ENCODE data around the gene RALGDS. TPM values are rescaled to one million over a fixed set of nuclear protein-coding genes. Genes with fewer than 3 reads are reported as not detected.
A peak's percentile ranks its signal among the peaks of the same experiment; 100 is the strongest.

The RALGDS gene
- polyA plus RNA-seq, 1 donor, result 56.8 TPM

- DNase-seq, result no peak
These were observed 70.3 kb downstream of the RALGDS start for GRCh38 chr9:133050781-133051180.

- peak; percentile 33 for DNase-seq
These were observed 70.9 kb downstream of the RALGDS start for GRCh38 chr9:133050142-133050541.

GRCh38 chr9:133049043-133049442, 72.0 kb downstream of the RALGDS start:
- DNase-seq, result no peak

- no peak for DNase-seq
These were observed 72.4 kb downstream of the RALGDS start for GRCh38 chr9:133048595-133048994.

Other genes starting within 250 kb of the RALGDS start
- 0.48 TPM for gene AK8, start 243.0 kb downstream of the RALGDS start, polyA plus RNA-seq (ENCODE audit: insufficient read length)
- 3.3 TPM for gene SPACA9, start 242.3 kb downstream of the RALGDS start, polyA plus RNA-seq (ENCODE audit: insufficient read length)
- gene TSC1, start 176.6 kb downstream of the RALGDS start, polyA plus RNA-seq (ENCODE audit: insufficient read length), result 36.1 TPM
- 0.56 TPM for gene GFI1B, start 142.5 kb downstream of the RALGDS start, polyA plus RNA-seq (ENCODE audit: insufficient read length)
- 58.8 TPM for gene GTF3C5, start 90.2 kb downstream of the RALGDS start, polyA plus RNA-seq (ENCODE audit: insufficient read length)
- gene CEL, start 59.3 kb downstream of the RALGDS start, polyA plus RNA-seq (ENCODE audit: insufficient read length), result 2.6 TPM
- gene GBGT1, start 42.7 kb upstream of the RALGDS start, polyA plus RNA-seq (ENCODE audit: insufficient read length), result 5.4 TPM
- not detected for gene OBP2B, start 88.0 kb upstream of the RALGDS start, polyA plus RNA-seq (ENCODE audit: insufficient read length)
- 4.5 TPM for gene ABO, start 154.0 kb upstream of the RALGDS start, polyA plus RNA-seq (ENCODE audit: insufficient read length)
- 26.1 TPM for gene SURF6, start 214.9 kb upstream of the RALGDS start, polyA plus RNA-seq (ENCODE audit: insufficient read length)
- 29.2 TPM for gene MED22, start 226.9 kb upstream of the RALGDS start, polyA plus RNA-seq (ENCODE audit: insufficient read length)
- 2,303 TPM for gene RPL7A, start 227.0 kb upstream of the RALGDS start, polyA plus RNA-seq (ENCODE audit: insufficient read length)
- gene SURF1, start 235.2 kb upstream of the RALGDS start, polyA plus RNA-seq (ENCODE audit: insufficient read length), result 35.5 TPM
- gene SURF2, start 235.3 kb upstream of the RALGDS start, polyA plus RNA-seq (ENCODE audit: insufficient read length), result 13.9 TPM